Peyer's patch (tissue), 4 donors: ENCODE measurements around the gene PLIN1. TPM values are rescaled to one million over a fixed set of nuclear protein-coding genes. Genes with fewer than 3 reads are reported as not detected.

Experiments
- DNase-seq, 3 donors: peaks; one replicate each; pipeline ENCODE4 v3.0.0-alpha.2; 2017 to 2019
- H3K27ac ChIP-seq, 4 donors: fragments of 200-600 bp; sonication (generic); one replicate each; pipeline ENCODE4 v1.5.1; 2016 to 2019
- H3K27me3 ChIP-seq, 2 donors: fragments of 200-600 bp; sonication (generic); one replicate each; pipeline ENCODE4 v1.5.1; 2019
- H3K36me3 ChIP-seq, 3 donors: fragments of 200-600 bp; sonication (generic); one replicate each; pipeline ENCODE4 v1.5.1; 2016 to 2019
- H3K4me1 ChIP-seq, 4 donors: fragments of 200-600 bp; sonication (generic); one replicate each; pipeline ENCODE4 v1.5.1; 2016 to 2019
- H3K4me3 ChIP-seq, 4 donors: fragments of 200-600 bp; sonication (generic); 1 replicate in 3 of 4; 2 replicates in 1 of 4; pipeline ENCODE4 v1.5.1; 2016 to 2019; ENCODE audit warnings: mild to moderate bottlenecking in 1 of 4
- H3K9me3 ChIP-seq, 4 donors: fragments of 200-600 bp; sonication (generic); one replicate each; pipeline ENCODE4 v1.5.1; 2016 to 2019; ENCODE audit warnings: mild to moderate bottlenecking in 1 of 4
- POLR2A ChIP-seq, 2 donors: fragments of 450-650 bp; IDR thresholded peaks; one replicate each; pipeline ENCODE4 v1.5.1; 2017; ENCODE audit warnings: antibody characterized with exemption in 2 of 2, mild to moderate bottlenecking in 2 of 2, moderate library complexity in 2 of 2
- total RNA-seq, 4 donors: library from RNA; depleted of rRNA; stranded (reverse); fragments of >200 nt; gene quantifications; one replicate each; pipeline ENCODE4 v1.1.0, GENCODE V29; 2016
- TF ChIP-seq, protein P1 (sequence below), 6 experiments: fragments of 450-650 bp in 4 of 6; fragments of 200-600 bp in 2 of 6; sonication (generic) in 1 of 6; IDR thresholded peaks; one replicate each; pipeline ENCODE4 v1.5.1; 2017 to 2019; ENCODE audit warnings: antibody characterized with exemption in 6 of 6, mild to moderate bottlenecking in 3 of 6, moderate library complexity in 1 of 6

PLIN1 gene
- total RNA-seq, 4 donors from 2014 or later: 7.5 to 10.1 (median 8.9) TPM; not detected in 1

DNA sequence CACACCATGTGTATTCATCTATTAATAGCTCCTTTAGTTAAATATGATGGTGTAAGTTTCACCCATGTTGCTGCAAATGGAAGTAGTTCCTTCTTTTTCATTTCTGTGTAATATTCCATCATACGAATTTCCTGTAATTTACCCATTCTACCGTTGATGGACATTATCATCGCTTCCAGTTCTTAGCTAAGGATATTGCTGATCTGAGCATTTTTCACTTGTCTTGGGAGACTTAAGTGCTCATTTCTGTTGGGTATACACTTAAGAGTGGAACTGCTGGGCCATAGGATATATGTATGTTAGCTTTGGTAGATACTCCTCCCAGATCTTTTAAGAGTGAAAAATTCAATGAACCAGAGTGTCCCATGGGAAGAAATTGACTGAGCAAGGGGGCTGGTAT is 11.0 kb downstream of the PLIN1 start:
- H3K27me3 ChIP-seq: no peaks in the 10 kb centered on the region
- no peaks in the 10 kb centered on the region for H3K9me3 ChIP-seq
- no peak for DNase-seq
- no peaks in the 10 kb centered on the region for H3K36me3 ChIP-seq
- no peak overlapping the region for H3K27ac ChIP-seq
- TF ChIP-seq POLR2A (IDR thresholded peaks at IDR 0.05): no peak
- TF ChIP-seq, protein P1, sequence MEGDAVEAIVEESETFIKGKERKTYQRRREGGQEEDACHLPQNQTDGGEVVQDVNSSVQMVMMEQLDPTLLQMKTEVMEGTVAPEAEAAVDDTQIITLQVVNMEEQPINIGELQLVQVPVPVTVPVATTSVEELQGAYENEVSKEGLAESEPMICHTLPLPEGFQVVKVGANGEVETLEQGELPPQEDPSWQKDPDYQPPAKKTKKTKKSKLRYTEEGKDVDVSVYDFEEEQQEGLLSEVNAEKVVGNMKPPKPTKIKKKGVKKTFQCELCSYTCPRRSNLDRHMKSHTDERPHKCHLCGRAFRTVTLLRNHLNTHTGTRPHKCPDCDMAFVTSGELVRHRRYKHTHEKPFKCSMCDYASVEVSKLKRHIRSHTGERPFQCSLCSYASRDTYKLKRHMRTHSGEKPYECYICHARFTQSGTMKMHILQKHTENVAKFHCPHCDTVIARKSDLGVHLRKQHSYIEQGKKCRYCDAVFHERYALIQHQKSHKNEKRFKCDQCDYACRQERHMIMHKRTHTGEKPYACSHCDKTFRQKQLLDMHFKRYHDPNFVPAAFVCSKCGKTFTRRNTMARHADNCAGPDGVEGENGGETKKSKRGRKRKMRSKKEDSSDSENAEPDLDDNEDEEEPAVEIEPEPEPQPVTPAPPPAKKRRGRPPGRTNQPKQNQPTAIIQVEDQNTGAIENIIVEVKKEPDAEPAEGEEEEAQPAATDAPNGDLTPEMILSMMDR (IDR thresholded peaks at IDR 0.05): no peak
- peaks cover 0 to 5% (median 0%) of the 10 kb centered on the region in 4 donors for H3K4me1 ChIP-seq
- H3K4me3 ChIP-seq: no peak overlapping the region

DNA sequence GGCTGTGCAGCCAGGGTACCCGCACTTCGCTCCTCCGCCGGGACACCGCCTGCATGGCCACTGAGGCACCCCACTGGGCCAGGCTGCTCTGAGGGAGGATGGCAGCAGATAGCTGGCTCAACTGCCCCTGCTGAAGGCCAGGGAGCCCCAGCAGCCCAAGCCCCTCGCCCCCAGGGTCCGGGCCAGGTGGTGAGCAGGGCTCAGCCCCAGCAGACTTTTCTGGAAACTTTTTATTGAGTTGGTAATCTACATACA is 11.5 kb downstream of the PLIN1 start:
- no peak for TF ChIP-seq POLR2A (IDR thresholded peaks at IDR 0.05)
- TF ChIP-seq, protein P1 (IDR thresholded peaks at IDR 0.05): no peak
- Histone ChIP-seq H3K27ac (no peak overlapping the region), H3K4me3 (no peak overlapping the region), H3K4me1 (peaks cover 0 to 5% (median 0%) of the 10 kb centered on the region in 4 donors), H3K9me3 (no peaks in the 10 kb centered on the region), H3K27me3 (no peaks in the 10 kb centered on the region), H3K36me3 (no peaks in the 10 kb centered on the region)
- DNase-seq: no peak

DNA sequence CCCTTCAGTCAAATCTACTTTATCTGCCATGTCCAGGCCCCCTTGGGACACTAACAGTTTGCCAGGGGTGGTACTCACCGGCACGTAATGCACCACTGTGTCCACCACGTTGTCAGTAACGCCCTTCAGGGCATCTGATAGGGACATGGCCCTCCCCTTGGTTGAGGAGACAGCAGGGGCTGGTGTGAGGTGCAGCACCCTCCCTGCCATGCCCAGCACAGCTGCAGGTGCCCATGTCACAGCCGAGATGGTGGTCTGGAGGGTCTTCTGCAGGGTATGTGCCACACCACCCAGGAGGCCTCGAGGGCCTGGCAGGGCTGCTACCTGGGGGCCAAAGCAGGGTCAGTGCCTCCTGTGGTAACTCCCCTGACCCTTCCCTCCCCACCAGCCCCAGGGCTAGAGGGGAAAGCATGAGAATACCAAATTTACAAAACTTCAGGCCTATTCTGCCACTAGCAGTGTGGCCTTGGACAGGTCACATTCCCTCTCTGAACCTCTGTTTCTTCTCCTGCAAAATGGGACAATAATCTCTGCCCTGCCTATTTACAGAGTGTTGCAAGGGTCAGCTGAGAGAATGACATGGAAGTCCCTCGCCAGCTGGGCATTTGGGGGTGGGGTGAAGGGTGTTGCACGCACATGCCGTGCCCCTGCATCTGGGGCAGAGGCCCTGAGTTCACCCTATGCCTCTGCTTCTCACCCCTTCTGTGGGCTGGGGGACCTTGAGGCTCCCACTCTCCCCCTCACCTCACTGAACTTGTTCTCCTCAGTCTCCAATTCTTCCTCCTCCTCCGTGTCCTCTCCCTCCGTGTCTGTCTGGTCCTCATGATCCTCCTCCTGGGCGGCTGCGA is 12.1 kb downstream of the PLIN1 start:
- H3K36me3 ChIP-seq: no peaks in the 10 kb centered on the region
- H3K27ac ChIP-seq: no peak overlapping the region
- no peaks in the 10 kb centered on the region for H3K27me3 ChIP-seq
- no peak for TF ChIP-seq POLR2A (IDR thresholded peaks at IDR 0.05)
- TF ChIP-seq, protein P1 (IDR thresholded peaks at IDR 0.05): no peak
- no peak overlapping the region for H3K4me3 ChIP-seq
- H3K9me3 ChIP-seq: no peaks in the 10 kb centered on the region
- H3K4me1 ChIP-seq: peaks cover 0 to 5% (median 0%) of the 10 kb centered on the region in 4 donors
- no peak for DNase-seq

DNA sequence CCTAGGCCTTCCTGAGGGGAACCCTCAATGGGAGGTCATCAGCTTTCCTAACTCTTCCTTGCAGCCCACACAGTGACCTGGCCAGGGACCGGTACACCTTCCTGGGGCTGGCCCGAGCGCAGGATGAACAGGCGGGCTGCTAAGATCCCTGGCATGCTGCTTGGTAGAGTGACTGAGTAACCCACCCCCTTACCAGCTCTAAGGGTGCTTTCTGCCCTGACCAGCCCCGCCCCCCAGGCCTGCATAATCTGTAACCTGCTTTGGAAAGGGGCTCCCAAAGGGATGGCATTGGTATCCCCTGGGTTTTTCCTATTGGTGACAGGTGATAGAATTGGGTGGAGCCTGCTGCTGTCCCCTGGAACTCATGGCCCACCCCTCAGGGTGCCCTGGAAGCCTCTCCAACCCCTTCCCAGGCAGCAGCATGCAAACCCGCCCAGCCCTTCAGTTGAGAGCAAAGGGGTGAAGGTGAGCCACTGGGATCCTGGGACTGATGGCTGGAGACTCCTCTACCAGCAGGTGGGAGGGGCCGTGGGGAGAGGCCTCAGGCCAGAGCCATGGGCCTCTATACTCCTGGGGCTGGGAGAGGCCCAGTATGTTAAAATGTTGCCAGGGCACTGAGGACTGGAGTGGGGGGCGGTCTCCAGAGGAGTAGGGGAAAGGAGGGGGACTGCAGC is 12.8 kb downstream of the PLIN1 start:
- DNase-seq: no peak
- no peaks in the 10 kb centered on the region for H3K9me3 ChIP-seq
- H3K4me1 ChIP-seq: peaks cover 0 to 5% (median 0%) of the 10 kb centered on the region in 4 donors
- H3K36me3 ChIP-seq: no peaks in the 10 kb centered on the region
- TF ChIP-seq POLR2A (IDR thresholded peaks at IDR 0.05): no peak
- TF ChIP-seq, protein P1 (IDR thresholded peaks at IDR 0.05): no peak
- H3K27ac ChIP-seq: peak overlapping the region; percentile 55 to 68 (median 66)
- no peaks in the 10 kb centered on the region for H3K27me3 ChIP-seq
- no peak overlapping the region for H3K4me3 ChIP-seq

DNA sequence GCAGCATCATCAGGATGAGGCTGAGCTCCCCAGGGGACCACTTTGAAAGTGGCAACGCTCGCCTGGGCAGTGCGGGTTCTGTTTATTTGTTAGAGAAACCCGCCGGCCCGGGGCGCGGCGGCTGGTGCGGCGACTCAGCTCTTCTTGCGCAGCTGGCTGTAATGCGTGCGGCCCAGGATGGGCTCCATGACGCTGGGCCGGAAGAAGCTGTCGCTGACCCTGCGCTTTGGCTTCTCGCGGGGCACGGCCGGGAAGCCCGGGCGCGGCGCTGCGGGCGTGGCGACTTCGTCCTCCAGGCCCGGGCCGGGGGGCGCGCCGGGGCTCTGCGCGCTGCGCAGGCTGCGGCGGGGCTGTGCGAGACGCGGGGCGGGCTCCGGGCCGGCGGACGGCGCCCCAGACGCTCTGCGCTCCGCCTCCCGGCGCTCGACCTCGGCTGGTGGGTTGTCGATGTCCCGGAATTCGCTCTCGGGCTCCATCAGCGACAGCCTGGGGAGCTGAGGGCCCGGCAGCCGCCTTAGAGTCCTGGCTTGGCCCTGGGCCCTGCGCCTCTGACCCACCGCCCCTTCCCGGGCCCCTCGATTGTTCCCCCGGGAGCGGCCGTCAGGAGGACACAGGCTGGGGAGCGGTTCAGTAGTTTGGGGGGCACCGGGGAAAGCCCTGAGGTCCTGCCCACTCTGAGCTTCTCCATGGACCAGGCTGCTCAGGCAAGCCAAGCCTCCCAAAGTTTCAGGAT is 13.6 kb downstream of the PLIN1 start:
- TF ChIP-seq, protein P1 (IDR thresholded peaks at IDR 0.05): no peak
- TF ChIP-seq POLR2A (IDR thresholded peaks at IDR 0.05): peak in 1 of 2 donors; percentile 16
- DNase-seq: peak in 2 of 3 donors; percentile 66 to 67
- Histone ChIP-seq H3K27me3 (no peaks in the 10 kb centered on the region), H3K4me3 (peak overlapping the region; percentile 20 to 56 (median 42)), H3K4me1 (peaks cover 0 to 3% (median 0%) of the 10 kb centered on the region in 4 donors), H3K36me3 (no peaks in the 10 kb centered on the region), H3K9me3 (no peaks in the 10 kb centered on the region), H3K27ac (peak overlapping the region; percentile 55 to 68 (median 66))
